ENCODE results near the gene VGLL4. TPM values are rescaled to one million over a fixed set of nuclear protein-coding genes. Genes with fewer than 3 reads are reported as not detected.

Gene VGLL4
- total and polyA plus RNA-seq, 2 of the 4 experiments (the other 2 are of a cell fraction), result 26.2 to 35.4 TPM

DNA sequence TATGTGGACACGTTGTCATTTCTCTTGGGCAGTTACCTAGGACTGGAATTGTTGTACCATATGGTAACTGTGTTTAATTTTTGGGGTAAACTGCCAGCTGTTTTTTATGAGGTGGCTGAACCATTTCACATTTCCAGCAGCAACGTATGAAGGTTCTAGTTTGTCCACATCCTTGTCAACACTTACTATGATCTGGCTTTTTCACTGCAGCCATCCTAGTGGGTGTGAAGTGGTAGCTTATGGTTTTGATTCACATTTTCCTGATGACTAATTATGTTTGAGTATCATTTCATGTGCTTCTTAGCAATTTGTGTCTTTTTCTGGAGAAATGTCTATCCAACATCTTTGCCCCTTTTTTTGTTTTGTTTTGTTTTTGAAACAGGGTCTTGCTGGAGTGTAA, 96.2 kb downstream of the VGLL4 start:
- Histone ChIP-seq H3K9me3 (ENCODE audit: control insufficient read depth, insufficient read depth, low read length) (no peaks in the 10 kb centered on the region), H3K27me3 (ENCODE audit: control insufficient read depth, insufficient read depth, low read length) (no peaks in the 10 kb centered on the region), H2BK120ac (ENCODE audit: low read depth, low read length) (no peak overlapping the region), H2AFZ (replicated peaks; ENCODE audit: low read length, poor library complexity) (no peak overlapping the region), H3K23ac (ENCODE audit: low read depth, low read length) (no peak overlapping the region; the same call in 1 of the 2 replicates), H2AK5ac (ENCODE audit: low read depth, low read length) (no peak overlapping the region), H3K4me3 (ENCODE audit: insufficient read depth, low read depth, low read length) (no peak overlapping the region), H4K91ac (ENCODE audit: insufficient read depth, low read depth, low read length) (no peak overlapping the region), H3K27ac (ENCODE audit: insufficient read depth, low read length) (no peak overlapping the region), H3K36me3 (ENCODE audit: control insufficient read depth, insufficient read depth, low read length) (no peaks in the 10 kb centered on the region), H3K4me2 (ENCODE audit: low read depth, low read length) (no peak overlapping the region), H3K18ac (ENCODE audit: low read depth, low read length) (no peak overlapping the region), H2BK20ac (ENCODE audit: low read depth, low read length) (no peak overlapping the region), H3K9me1 (ENCODE audit: insufficient read depth, low read length) (peaks cover 10% of the 10 kb centered on the region), H2BK15ac (ENCODE audit: low read depth, low read length) (peak overlapping the region; percentile 10; the same call in 1 of the 3 replicates), H3K9ac (ENCODE audit: low read depth, low read length) (no peak overlapping the region), H3K4me1 (ENCODE audit: control insufficient read depth, insufficient read depth, low read length) (peaks cover 12% of the 10 kb centered on the region), H4K5ac (ENCODE audit: low read depth, low read length) (no peak overlapping the region), H2AK9ac (replicated peaks; ENCODE audit: low read depth, low read length, poor library complexity) (no peak overlapping the region), H3K56ac (ENCODE audit: extremely low read depth, insufficient read depth, low read length) (no peak overlapping the region), H4K8ac (ENCODE audit: low read depth in 2 of 2, low read length in 2 of 2) (no peak overlapping the region), H2BK5ac (ENCODE audit: low read depth, low read length, poor library complexity, severe bottlenecking) (no peak overlapping the region), H4K20me1 (ENCODE audit: insufficient read depth, low read length) (no peaks in the 10 kb centered on the region; the same call in 1 of the 2 replicates), H3K79me1 (ENCODE audit: low read depth in 1 of 2, low read length in 2 of 2) (peaks cover 6 to 52% of the 10 kb centered on the region in 2 experiments; a peak in 3 of 4 replicates), H3K14ac (replicated peaks; ENCODE audit: low read depth, low read length) (no peak overlapping the region), H3K4ac (ENCODE audit: low read depth, low read length) (no peak overlapping the region)
- DNase-seq (no peak), ATAC-seq (ENCODE audit: low read depth) (no peak)
- intact Hi-C loops (cut with micrococcal nuclease) (loop anchor here (5.0 kb wide), 1 partner anchor 165 kb away; no protein-coding TSS in a partner anchor), in situ Hi-C loops (cut with MboI; ENCODE audit: low sequenced_read_pairs) (no loop called here), dilution Hi-C loops (cut with HindIII; ENCODE audit: low sequenced_read_pairs, unreplicated experiment) (no loop called here)
- ChIA-PET CTCF (interaction anchor here (0.6 kb wide), 1 partner anchor 199 kb away, joined by 4 read pairs; no protein-coding TSS in a partner anchor), POLR2A (ENCODE audit: unreplicated experiment) (no interaction called here)
- TF ChIP-seq CTCF (conservative IDR thresholded peaks at IDR 0.05; ENCODE audit: low read depth, low read length) (no peak), CEBPB (IDR thresholded peaks at IDR 0.05; ENCODE audit: low read depth, low read length) (no peak), USF2 (IDR thresholded peaks at IDR 0.05; ENCODE audit: low read depth, low read length) (no peak), NFE2L2 (IDR thresholded peaks at IDR 0.05; ENCODE audit: low read depth, low read length) (no peak), RFX5 (IDR thresholded peaks at IDR 0.05; ENCODE audit: low read depth, low read length) (no peak), MAFK (IDR thresholded peaks at IDR 0.05; ENCODE audit: low read depth, low read length) (no peak), CHD1 (IDR thresholded peaks at IDR 0.05; ENCODE audit: low read depth, low read length) (no peak), POLR2A (IDR thresholded peaks at IDR 0.05; ENCODE audit: low read depth, low read length) (no peak), RCOR1 (IDR thresholded peaks at IDR 0.05; ENCODE audit: insufficient replicate concordance, low read length) (no peak), MXI1 (IDR thresholded peaks at IDR 0.05; ENCODE audit: borderline replicate concordance, low read depth, low read length) (no peak), SMC3 (IDR thresholded peaks at IDR 0.05; ENCODE audit: low read depth, low read length) (no peak), RAD21 (IDR thresholded peaks at IDR 0.05; ENCODE audit: low read length) (no peak), MAZ (IDR thresholded peaks at IDR 0.05; ENCODE audit: borderline replicate concordance, low read depth, low read length) (no peak)
- no CpG with 5 or more reads among the region's 2 CpGs for WGBS, 2 experiments (ENCODE audit: extremely low coverage in 2 of 2, insufficient read length in 1 of 2)
- TSS peak; percentile 28 for BruUV-seq (replicated peaks)

Data from IMR-90 (cell line).